ENCODE results near the gene UNC5A. TPM values are rescaled to one million over a fixed set of nuclear protein-coding genes. Genes with fewer than 3 reads are reported as not detected.

UNC5A gene
- total and polyA plus RNA-seq, 11 donors = 0.09 to 0.43 (median 0.20) TPM; not detected in 7

DNA sequence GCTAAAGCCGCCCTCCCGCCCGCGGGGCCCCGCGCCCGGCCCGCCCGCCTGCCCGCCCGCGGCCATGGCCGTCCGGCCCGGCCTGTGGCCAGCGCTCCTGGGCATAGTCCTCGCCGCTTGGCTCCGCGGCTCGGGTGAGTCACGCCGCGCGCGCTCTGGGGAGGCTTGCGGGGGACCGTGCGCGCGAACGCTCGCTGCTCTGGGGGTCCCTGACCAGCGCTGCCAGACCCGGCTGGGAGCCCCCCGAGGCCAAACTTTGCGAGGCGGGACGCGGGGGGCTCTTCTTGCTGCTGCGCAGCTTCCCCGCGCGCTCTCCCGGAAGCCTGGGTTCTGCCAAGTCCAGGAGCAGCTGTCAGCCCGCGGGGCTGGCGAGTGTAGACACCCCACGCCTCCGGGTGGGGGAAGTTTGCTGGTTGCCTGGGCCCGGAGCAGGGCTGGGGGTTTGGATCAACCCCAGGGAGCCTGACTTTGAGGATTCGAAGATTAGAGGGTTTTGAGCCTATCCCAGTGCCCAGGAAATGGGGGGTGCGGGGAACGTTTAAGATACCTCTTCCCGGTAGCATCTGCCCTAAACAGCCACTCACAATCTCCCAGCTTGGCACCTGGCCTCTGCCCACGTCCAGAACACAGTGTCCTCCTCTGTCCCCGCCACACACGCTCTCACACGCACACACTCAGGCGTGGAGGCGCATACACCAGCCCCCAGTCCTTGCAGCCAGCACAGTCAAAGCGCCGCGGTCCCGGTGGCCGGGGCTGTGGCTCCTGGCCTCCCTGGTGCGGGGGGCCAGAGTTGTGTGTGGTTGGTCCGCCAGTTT lies 535 bp downstream of the UNC5A start:
- TF ChIP-seq, protein P1, sequence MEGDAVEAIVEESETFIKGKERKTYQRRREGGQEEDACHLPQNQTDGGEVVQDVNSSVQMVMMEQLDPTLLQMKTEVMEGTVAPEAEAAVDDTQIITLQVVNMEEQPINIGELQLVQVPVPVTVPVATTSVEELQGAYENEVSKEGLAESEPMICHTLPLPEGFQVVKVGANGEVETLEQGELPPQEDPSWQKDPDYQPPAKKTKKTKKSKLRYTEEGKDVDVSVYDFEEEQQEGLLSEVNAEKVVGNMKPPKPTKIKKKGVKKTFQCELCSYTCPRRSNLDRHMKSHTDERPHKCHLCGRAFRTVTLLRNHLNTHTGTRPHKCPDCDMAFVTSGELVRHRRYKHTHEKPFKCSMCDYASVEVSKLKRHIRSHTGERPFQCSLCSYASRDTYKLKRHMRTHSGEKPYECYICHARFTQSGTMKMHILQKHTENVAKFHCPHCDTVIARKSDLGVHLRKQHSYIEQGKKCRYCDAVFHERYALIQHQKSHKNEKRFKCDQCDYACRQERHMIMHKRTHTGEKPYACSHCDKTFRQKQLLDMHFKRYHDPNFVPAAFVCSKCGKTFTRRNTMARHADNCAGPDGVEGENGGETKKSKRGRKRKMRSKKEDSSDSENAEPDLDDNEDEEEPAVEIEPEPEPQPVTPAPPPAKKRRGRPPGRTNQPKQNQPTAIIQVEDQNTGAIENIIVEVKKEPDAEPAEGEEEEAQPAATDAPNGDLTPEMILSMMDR (IDR thresholded peaks at IDR 0.05) = no peak
- TF ChIP-seq POLR2A (IDR thresholded peaks at IDR 0.05) = no peak
- no peaks in the 10 kb centered on the region for H3K9me3 ChIP-seq
- WGBS, 4 donors = 3 to 5% (median 4%) methylated on average over 32 to 68 of the region's 68 CpGs
- H3K27ac ChIP-seq = no peak overlapping the region
- H3K4me1 ChIP-seq = peaks cover 0 to 22% (median 10%) of the 10 kb centered on the region in 12 donors
- peak overlapping the region in 10 of 12 donors; percentile 7 to 51 (median 34) for H3K4me3 ChIP-seq
- DNase-seq = no peak
- peaks cover 36 to 80% (median 54%) of the 10 kb centered on the region in 9 donors for H3K27me3 ChIP-seq
- H3K36me3 ChIP-seq = no peaks in the 10 kb centered on the region
- ATAC-seq = no peak
- intact Hi-C loops (cut with DNase I) = loop anchor here in 1 of 10 donors (10.0 kb wide), 1 partner anchor 146 kb away; no protein-coding TSS in a partner anchor

DNA sequence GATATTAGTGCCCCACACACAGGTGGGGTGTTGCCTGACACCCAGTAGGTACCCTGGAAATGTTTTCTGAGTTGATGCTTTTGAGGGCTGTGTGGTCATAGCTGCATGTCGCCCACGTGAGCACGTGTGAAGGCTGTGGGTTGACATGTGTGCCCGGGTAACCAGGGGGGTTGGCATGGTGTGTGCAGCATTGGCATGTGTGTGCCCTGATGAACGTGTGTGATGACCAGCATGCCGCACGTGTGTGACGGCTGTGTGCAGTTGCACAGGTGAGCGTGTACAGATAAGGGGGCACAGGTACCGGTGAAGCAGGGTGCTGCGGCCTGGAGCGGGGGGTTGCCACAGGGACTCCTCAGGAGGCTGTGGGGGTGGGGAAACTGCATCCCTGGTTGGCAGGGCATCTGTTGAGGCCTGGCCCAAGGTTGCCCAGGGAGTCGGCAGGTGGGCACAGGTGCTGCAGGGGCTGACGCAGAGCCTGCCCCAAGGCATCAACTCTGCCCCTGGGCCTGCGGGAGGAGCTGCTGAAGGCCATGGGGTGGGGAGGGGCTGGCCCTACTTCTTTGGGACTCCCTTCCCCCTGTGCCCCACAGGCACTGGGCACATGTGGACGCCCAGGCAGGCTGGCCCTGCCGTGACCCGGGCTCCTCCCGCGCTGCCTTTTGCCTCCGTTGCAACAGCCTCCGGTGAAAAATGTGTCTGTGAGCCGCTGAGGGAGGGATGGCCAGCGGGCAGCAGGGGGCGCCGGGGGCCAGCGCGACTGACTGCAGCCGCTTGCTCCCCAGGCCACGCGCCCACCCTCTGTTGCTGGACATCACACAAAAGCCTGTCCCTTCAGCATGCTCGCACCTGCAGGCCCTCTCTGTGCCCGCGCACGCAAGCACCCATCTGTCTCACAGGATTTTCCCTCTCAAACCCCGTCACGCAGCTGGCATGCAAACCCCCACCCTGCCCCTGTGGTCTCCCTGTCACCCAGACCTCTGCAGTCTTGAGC lies 2.2 kb downstream of the UNC5A start:
- peaks cover 45 to 89% (median 60%) of the 10 kb centered on the region in 9 donors for H3K27me3 ChIP-seq
- H3K4me1 ChIP-seq = peaks cover 0 to 30% (median 11%) of the 10 kb centered on the region in 12 donors
- ATAC-seq (peak in 1 of 4 donors; percentile 25), DNase-seq (no peak)
- TF ChIP-seq, protein P1 (IDR thresholded peaks at IDR 0.05) = peak in 11 of 12 donors; percentile 4 to 50 (median 36)
- TF ChIP-seq POLR2A (IDR thresholded peaks at IDR 0.05) = no peak
- no peak overlapping the region for H3K27ac ChIP-seq
- no peak overlapping the region for H3K4me3 ChIP-seq
- no peaks in the 10 kb centered on the region for H3K36me3 ChIP-seq
- no peaks in the 10 kb centered on the region for H3K9me3 ChIP-seq
- intact Hi-C loops (cut with DNase I) = loop anchor here in 1 of 10 donors (10.0 kb wide), 1 partner anchor 148 kb away; no protein-coding TSS in a partner anchor
- 33 to 39% (median 36%) methylated on average over 26 to 37 of the region's 37 CpGs for WGBS, 4 donors

DNA sequence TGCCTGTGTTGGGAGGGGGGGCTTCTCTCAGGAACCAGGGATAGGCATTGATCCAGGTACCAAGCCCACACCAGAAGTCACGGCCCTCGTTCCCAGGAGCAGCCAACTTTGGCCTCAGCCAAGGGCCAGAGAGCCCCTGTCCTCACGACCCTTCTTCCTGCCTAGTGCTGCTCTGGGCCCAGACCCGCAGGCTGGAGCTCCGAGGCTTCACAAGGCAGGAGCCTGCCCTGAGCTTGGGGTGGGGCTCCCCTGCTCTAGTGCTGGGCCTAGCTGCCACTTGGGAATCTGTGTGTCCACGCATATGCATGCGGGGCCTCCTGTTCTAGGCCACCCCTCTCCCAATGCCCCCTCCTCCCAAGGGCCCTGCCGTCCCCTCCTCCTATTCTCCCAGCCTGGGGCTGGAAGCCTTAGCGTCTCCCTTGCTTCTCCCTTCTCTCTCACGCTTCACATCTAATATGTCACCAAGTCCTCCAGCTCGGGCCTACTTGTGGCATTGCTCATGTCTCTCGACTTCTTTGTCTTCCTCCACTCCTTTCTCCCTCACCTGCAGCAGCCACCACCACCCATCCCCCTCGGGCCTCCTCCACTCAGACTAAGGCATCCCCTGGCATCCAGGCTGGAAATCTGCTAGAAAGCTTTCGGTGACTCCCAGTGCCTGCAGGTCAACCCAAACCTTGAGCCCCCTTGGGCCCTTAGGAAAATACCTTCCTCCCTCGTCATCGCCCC lies 3.4 kb downstream of the UNC5A start:
- ATAC-seq (no peak), DNase-seq (no peak)
- H3K4me1 ChIP-seq = peaks cover 0 to 37% (median 14%) of the 10 kb centered on the region in 12 donors
- intact Hi-C loops (cut with DNase I) = loop anchor here in 1 of 10 donors (10.0 kb wide), 1 partner anchor 149 kb away; no protein-coding TSS in a partner anchor
- 70 to 83% (median 80%) methylated on average over 11 to 16 of the region's 16 CpGs for WGBS, 4 donors
- peaks cover 52 to 90% (median 69%) of the 10 kb centered on the region in 9 donors for H3K27me3 ChIP-seq
- no peak for TF ChIP-seq POLR2A (IDR thresholded peaks at IDR 0.05)
- TF ChIP-seq, protein P1 (IDR thresholded peaks at IDR 0.05) = no peak
- no peaks in the 10 kb centered on the region for H3K36me3 ChIP-seq
- H3K9me3 ChIP-seq = no peaks in the 10 kb centered on the region
- no peak overlapping the region for H3K27ac ChIP-seq
- H3K4me3 ChIP-seq = no peak overlapping the region

Measured in heart left ventricle (tissue), 16 donors.